HG02852 (cell line): Measurements from ENCODE around the gene MBIP.

Source experiments
- ATAC-seq: cut with Tn5 transposase; IDR thresholded peaks from one replicate; pipeline ENCODE4 v1.9.1; 2021; ENCODE audit warnings: mild to moderate bottlenecking, moderate library complexity; ENCODE audit not compliant: unreplicated experiment

The MBIP gene

GRCh38 chr14:36268121-36268520 is 52.3 kb downstream of the MBIP start:
- no peak for ATAC-seq

- ATAC-seq = no peak
Observed at GRCh38 chr14:36264595-36264994, 55.8 kb downstream of the MBIP start.

- ATAC-seq = no peak
Observed at GRCh38 chr14:36264107-36264506, 56.3 kb downstream of the MBIP start.

GRCh38 chr14:36260970-36261640 is 59.3 kb downstream of the MBIP start:
- no peak for ATAC-seq

- ATAC-seq = no peak
Observed at GRCh38 chr14:36258241-36258640, 62.2 kb downstream of the MBIP start.

- ATAC-seq = no peak
Observed at GRCh38 chr14:36256126-36256801, 64.2 kb downstream of the MBIP start.

- ATAC-seq = no peak
Observed at GRCh38 chr14:36254020-36254624, 66.3 kb downstream of the MBIP start.
